GM21526 (cell line): ENCODE data around the gene QKI.

Experiments used
- ATAC-seq: cut with Tn5 transposase; IDR thresholded peaks from one replicate; pipeline ENCODE4 v1.9.1; 2021; ENCODE audit warnings: moderate library complexity; ENCODE audit not compliant: unreplicated experiment, low FRiP score

The QKI gene

GRCh38 chr6:163522033-163522432 lies 107.5 kb downstream of the QKI start:
- ATAC-seq = no peak

- ATAC-seq = no peak
Measured at GRCh38 chr6:163525926-163526325, 111.4 kb downstream of the QKI start.

- ATAC-seq = no peak
Measured at GRCh38 chr6:163526346-163526745, 111.8 kb downstream of the QKI start.

GRCh38 chr6:163527291-163527690 lies 112.8 kb downstream of the QKI start:
- ATAC-seq = no peak

- no peak for ATAC-seq
Measured at GRCh38 chr6:163529605-163530004, 115.1 kb downstream of the QKI start.

- ATAC-seq = no peak
Measured at GRCh38 chr6:163530406-163530805, 115.9 kb downstream of the QKI start.

- no peak for ATAC-seq
Measured at GRCh38 chr6:163531122-163531521, 116.6 kb downstream of the QKI start.

- no peak for ATAC-seq
Measured at GRCh38 chr6:163532526-163533078, 118.1 kb downstream of the QKI start.

- no peak for ATAC-seq
Measured at GRCh38 chr6:163533443-163533842, 118.9 kb downstream of the QKI start.

- no peak for ATAC-seq
Measured at GRCh38 chr6:163536770-163537169, 122.3 kb downstream of the QKI start.

- ATAC-seq = no peak
Measured at GRCh38 chr6:163538331-163538730, 123.8 kb downstream of the QKI start.

GRCh38 chr6:163539101-163539762 lies 124.7 kb downstream of the QKI start:
- no peak for ATAC-seq

- ATAC-seq = no peak
Measured at GRCh38 chr6:163543321-163543720, 128.8 kb downstream of the QKI start.

- no peak for ATAC-seq
Measured at GRCh38 chr6:163545370-163545769, 130.9 kb downstream of the QKI start.

- ATAC-seq = no peak
Measured at GRCh38 chr6:163547287-163547686, 132.8 kb downstream of the QKI start.

- no peak for ATAC-seq
Measured at GRCh38 chr6:163548624-163549023, 134.1 kb downstream of the QKI start.

- ATAC-seq = no peak
Measured at GRCh38 chr6:163554032-163554431, 139.5 kb downstream of the QKI start.

GRCh38 chr6:163554663-163555062 lies 140.1 kb downstream of the QKI start:
- ATAC-seq = no peak

- no peak for ATAC-seq
Measured at GRCh38 chr6:163559661-163560060, 145.1 kb downstream of the QKI start.

- no peak for ATAC-seq
Measured at GRCh38 chr6:163563318-163563717, 148.8 kb downstream of the QKI start.

GRCh38 chr6:163564534-163564933 lies 150.0 kb downstream of the QKI start:
- ATAC-seq = no peak

GRCh38 chr6:163565140-163565539 lies 150.6 kb downstream of the QKI start:
- ATAC-seq = no peak

- ATAC-seq = no peak
Measured at GRCh38 chr6:163566056-163566455, 151.5 kb downstream of the QKI start.
